ENCODE data around the gene FAM47E. TPM values are rescaled to one million over a fixed set of nuclear protein-coding genes. Genes with fewer than 3 reads are reported as not detected.

FAM47E gene
- total RNA-seq, 1 donor from 2014 or later = 1.1 TPM

GRCh38 chr4:76206222-76206942 is 45.1 kb upstream of the FAM47E start:
- no peak for DNase-seq (ENCODE audit: low spot score)
- Mint-ChIP-seq H3K36me3 (ENCODE audit: low read depth, unreplicated experiment) (no peaks in the 10 kb centered on the region), H3K4me1 (ENCODE audit: unreplicated experiment) (peaks cover 52% of the 10 kb centered on the region), H3K4me3 (ENCODE audit: unreplicated experiment) (no peak overlapping the region), H3K27me3 (ENCODE audit: unreplicated experiment) (peaks cover 2% of the 10 kb centered on the region), H3K9me3 (ENCODE audit: unreplicated experiment) (no peaks in the 10 kb centered on the region), H3K27ac (ENCODE audit: unreplicated experiment) (no peak overlapping the region)
- no peak for TF ChIP-seq CTCF (IDR thresholded peaks at IDR 0.05; ENCODE audit: unreplicated experiment)

- Mint-ChIP-seq H3K4me1 (ENCODE audit: unreplicated experiment) (peaks cover 63% of the 10 kb centered on the region), H3K27me3 (ENCODE audit: unreplicated experiment) (peaks cover 2% of the 10 kb centered on the region), H3K9me3 (ENCODE audit: unreplicated experiment) (no peaks in the 10 kb centered on the region), H3K4me3 (ENCODE audit: unreplicated experiment) (no peak overlapping the region), H3K36me3 (ENCODE audit: low read depth, unreplicated experiment) (peaks cover 3% of the 10 kb centered on the region), H3K27ac (ENCODE audit: unreplicated experiment) (peak overlapping the region; percentile 99)
- no peak for DNase-seq (ENCODE audit: low spot score)
- no peak for TF ChIP-seq CTCF (IDR thresholded peaks at IDR 0.05; ENCODE audit: unreplicated experiment)
Measured at GRCh38 chr4:76207549-76207948, 44.0 kb upstream of the FAM47E start.

- DNase-seq (ENCODE audit: low spot score) = peak; percentile 65
- peaks cover 7% of the 10 kb centered on the region for H3K36me3 Mint-ChIP-seq (ENCODE audit: low read depth, unreplicated experiment)
- H3K27me3 Mint-ChIP-seq (ENCODE audit: unreplicated experiment) = peaks cover 2% of the 10 kb centered on the region
- peaks cover 67% of the 10 kb centered on the region for H3K4me1 Mint-ChIP-seq (ENCODE audit: unreplicated experiment)
- H3K27ac Mint-ChIP-seq (ENCODE audit: unreplicated experiment) = peak overlapping the region; percentile 99
- H3K9me3 Mint-ChIP-seq (ENCODE audit: unreplicated experiment) = no peaks in the 10 kb centered on the region
- TF ChIP-seq CTCF (IDR thresholded peaks at IDR 0.05; ENCODE audit: unreplicated experiment) = no peak
- H3K4me3 Mint-ChIP-seq (ENCODE audit: unreplicated experiment) = peak overlapping the region; percentile 75
Measured at GRCh38 chr4:76208005-76208765, 43.3 kb upstream of the FAM47E start.

GRCh38 chr4:76209881-76210280 is 41.6 kb upstream of the FAM47E start:
- Mint-ChIP-seq H3K27me3 (ENCODE audit: unreplicated experiment) (peaks cover 7% of the 10 kb centered on the region), H3K4me1 (ENCODE audit: unreplicated experiment) (peaks cover 77% of the 10 kb centered on the region), H3K36me3 (ENCODE audit: low read depth, unreplicated experiment) (peaks cover 7% of the 10 kb centered on the region), H3K9me3 (ENCODE audit: unreplicated experiment) (no peaks in the 10 kb centered on the region), H3K27ac (ENCODE audit: unreplicated experiment) (peak overlapping the region; percentile 80), H3K4me3 (ENCODE audit: unreplicated experiment) (peak overlapping the region; percentile 49)
- TF ChIP-seq CTCF (IDR thresholded peaks at IDR 0.05; ENCODE audit: unreplicated experiment) = no peak
- no peak for DNase-seq (ENCODE audit: low spot score)

GRCh38 chr4:76210452-76210851 is 41.1 kb upstream of the FAM47E start:
- H3K27me3 Mint-ChIP-seq (ENCODE audit: unreplicated experiment) = peaks cover 7% of the 10 kb centered on the region
- peaks cover 77% of the 10 kb centered on the region for H3K4me1 Mint-ChIP-seq (ENCODE audit: unreplicated experiment)
- DNase-seq (ENCODE audit: low spot score) = no peak
- no peak for TF ChIP-seq CTCF (IDR thresholded peaks at IDR 0.05; ENCODE audit: unreplicated experiment)
- no peaks in the 10 kb centered on the region for H3K9me3 Mint-ChIP-seq (ENCODE audit: unreplicated experiment)
- peaks cover 7% of the 10 kb centered on the region for H3K36me3 Mint-ChIP-seq (ENCODE audit: low read depth, unreplicated experiment)
- peak overlapping the region; percentile 49 for H3K4me3 Mint-ChIP-seq (ENCODE audit: unreplicated experiment)
- peak overlapping the region; percentile 21 for H3K27ac Mint-ChIP-seq (ENCODE audit: unreplicated experiment)

Measured in endothelial cell (in vitro differentiated cells).